GM19023 (cell line): ENCODE measurements around the gene KRTAP9-7.

Experiments
- ATAC-seq: cut with Tn5 transposase; IDR thresholded peaks from one replicate; pipeline ENCODE4 v1.9.1; 2021; ENCODE audit warnings: mild to moderate bottlenecking, moderate library complexity; ENCODE audit not compliant: unreplicated experiment

KRTAP9-7 gene

DNA sequence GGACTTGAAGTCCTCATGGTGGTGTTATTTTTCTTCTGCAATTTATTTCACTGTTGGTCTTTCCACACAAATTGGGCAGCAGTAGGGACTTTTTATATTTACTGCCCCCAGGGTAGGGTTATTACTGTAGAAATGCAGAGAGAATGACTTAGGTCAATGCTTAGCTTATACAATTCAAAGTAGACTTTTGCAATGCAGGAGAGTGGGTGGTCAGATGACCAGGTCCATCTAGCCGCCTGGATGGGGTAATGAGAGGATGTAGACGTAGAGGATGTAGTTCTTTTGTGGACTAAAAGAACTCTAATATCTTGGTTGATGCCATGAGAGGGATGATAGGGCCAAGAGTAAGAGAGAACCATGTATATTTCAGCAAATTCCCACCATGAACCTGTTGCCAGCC lies 42.7 kb downstream of the KRTAP9-7 start:
- no peak for ATAC-seq

DNA sequence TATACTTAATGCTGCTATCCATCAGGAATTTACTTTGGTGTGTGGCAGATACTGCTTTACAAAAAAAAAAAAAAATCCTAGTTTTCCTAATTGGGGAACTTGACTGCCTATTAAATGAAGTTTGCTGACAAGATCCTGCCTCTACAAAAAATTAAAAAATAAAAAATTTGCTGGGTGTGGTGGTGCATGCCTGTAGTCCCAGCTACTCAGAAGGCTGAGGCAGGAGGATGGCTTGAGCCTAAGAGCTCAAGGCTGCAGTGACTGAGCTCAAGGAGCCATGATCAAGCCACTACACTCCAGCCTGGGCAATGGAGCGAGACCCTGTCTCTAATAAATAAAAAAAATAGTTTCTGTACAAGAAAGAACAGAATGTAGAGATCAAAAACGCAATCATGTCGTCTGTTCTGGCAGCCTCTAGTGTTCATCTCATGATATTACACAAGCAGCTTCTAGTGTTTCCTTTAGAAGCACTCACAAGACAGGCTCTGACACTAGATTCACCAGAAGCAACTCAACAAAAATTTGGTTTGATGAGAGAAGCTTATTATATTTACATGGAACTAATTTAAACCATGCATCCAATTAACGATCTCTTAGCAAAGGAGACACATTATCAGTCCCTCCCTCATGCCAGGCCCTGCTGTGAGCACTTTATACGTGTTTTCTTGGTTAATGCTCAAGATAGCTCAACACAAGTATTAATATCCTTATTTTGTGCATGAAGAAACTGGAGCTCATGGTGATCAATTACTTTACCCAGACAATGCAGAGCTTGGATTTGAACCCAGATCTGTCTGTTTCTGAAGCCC lies 46.8 kb downstream of the KRTAP9-7 start:
- no peak for ATAC-seq

DNA sequence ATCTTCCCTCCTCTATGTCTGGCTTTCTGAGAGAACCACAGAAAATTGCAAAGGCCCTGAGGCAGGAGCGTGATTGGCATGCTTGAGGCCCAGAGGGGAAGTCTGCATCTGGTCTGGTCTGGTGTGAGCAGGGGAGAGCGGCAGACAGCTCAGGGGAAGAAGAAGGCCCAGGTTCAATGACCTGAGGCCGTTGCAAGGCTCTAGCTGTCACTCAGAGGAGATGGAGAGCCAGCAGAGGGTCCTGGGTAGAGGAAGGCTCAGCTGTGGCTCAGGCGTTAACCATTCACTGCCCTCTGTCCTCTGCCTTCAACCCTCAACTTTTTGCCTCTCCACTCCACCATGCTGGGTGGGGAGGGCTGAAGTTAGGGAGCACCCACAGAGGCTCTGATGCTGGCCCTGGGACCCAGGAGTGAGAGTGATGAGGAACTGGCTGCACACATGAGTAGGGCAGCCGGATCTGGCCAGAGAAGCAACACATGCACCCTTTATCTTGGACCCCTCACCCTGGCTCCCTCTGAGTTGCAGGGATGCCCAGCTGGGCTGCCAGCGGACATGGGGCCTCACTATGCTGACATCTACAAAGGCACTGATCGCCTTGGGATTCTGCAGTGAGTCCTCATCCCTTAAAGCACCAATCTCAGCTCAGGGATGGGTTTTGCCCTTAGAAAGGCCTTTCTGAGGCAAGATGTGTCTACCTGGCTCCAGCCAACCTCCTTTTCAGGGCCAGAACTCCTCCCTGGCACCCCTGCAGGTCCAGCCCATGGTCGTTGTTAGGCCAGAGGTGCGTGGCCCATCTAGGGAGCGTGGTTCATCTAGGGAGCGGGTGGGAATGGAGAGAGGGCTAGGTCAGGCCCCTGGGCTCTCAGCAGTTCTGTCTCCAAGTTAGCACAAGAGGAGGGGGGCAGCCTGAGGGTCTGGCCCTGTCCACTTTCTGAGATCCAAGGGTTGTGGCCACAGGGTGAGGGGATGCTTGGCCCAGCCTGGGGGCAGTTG lies 47.7 kb downstream of the KRTAP9-7 start:
- ATAC-seq, result no peak

GRCh38 chr17:41324180-41325075 lies 48.9 kb downstream of the KRTAP9-7 start:
- ATAC-seq, result no peak

DNA sequence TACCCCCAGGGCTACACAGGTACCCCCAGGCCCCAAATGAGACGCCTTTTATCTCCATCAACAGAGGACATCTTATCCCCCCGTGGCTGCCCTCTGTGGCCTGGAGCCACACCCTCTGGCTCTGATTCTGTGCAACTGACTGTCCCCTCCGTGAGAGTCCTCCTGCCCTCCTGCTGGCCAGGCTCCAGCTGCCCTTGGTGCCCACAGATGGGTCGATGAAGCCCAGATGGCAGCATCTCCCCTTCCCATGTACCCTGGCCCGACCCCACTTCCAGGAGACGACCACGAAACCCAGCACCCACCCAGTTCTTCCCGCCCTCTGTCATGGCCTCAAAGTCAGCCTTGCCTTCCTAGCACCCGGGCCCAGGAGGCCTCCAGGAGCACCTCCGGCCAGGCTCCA lies 49.6 kb downstream of the KRTAP9-7 start:
- no peak for ATAC-seq

DNA sequence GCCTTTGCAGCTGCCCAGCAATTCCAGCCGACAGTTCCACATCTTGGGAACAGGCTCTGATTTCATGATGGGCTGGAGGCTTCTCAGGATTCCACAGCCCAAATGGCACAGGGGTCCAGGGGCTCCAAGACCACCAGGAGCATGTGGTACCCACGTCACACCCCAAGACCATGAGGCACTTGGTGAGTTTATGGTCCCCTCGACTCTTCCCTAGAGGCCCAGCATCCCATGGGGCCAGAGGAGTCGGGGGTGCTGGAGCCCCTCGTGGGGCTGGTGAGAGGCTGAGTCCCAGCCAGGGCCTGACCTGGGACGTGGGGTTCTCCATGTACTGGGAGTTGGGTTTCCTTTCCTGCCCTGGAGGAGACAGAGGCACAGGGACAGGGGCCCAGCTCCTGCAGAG lies 50.1 kb downstream of the KRTAP9-7 start:
- no peak for ATAC-seq
